Measurements from ENCODE around the gene ARHGAP18. TPM values are rescaled to one million over a fixed set of nuclear protein-coding genes. Genes with fewer than 3 reads are reported as not detected.

ARHGAP18 gene
- total and polyA plus RNA-seq, 5 donors from 2014 or later = 2.2 to 5.4 (median 5.0) TPM

DNA sequence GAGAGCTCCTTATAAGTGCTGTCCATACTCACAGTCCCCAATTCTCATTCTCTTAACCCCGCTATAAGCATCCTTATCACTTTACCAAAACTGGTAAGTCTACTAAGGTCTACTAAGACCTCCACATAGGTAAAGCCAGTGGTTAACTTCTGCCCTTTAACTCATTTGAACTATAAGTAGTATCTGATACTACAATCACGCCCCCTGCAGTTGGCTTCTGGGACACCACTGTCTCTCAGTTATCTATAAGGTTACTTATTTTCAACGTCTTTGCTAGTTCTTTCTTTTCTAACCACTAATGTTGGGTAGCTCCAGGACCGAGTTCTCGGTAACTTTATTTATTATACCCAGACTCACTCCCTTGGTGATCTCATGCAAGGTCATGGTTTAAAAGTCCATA is 142.6 kb downstream of the ARHGAP18 start:
- Histone ChIP-seq H3K36me3 (ENCODE audit: control insufficient read depth, insufficient read depth, low read length) (no peaks in the 10 kb centered on the region), H3K4me1 (ENCODE audit: control insufficient read depth, insufficient read depth, low read length, poor library complexity, severe bottlenecking) (no peaks in the 10 kb centered on the region), H3K9me3 (ENCODE audit: control insufficient read depth in 2 of 2, low read length in 2 of 2) (no peaks in the 10 kb centered on the region), H3K27ac (ENCODE audit: insufficient read depth, low read length, poor library complexity, severe bottlenecking) (no peak overlapping the region), H3K4me3 (ENCODE audit: low read depth, low read length) (no peak overlapping the region), H3K27me3 (ENCODE audit: control insufficient read depth, insufficient read depth, low read length) (no peaks in the 10 kb centered on the region)
- H3K27me3 Mint-ChIP-seq = peaks cover 4% of the 10 kb centered on the region
- no peaks in the 10 kb centered on the region for H3K4me1 Mint-ChIP-seq
- ATAC-seq (ENCODE audit: low read depth in 2 of 2) (no peak), DNase-seq (peak in 1 of 3 donors; percentile 60)
- peaks cover 0 to 17% (median 5%) of the 10 kb centered on the region in 7 donors for H3K9me3 Mint-ChIP-seq
- no peak overlapping the region for H3K4me3 Mint-ChIP-seq
- peaks cover 9% of the 10 kb centered on the region for H3K36me3 Mint-ChIP-seq
- H3K27ac Mint-ChIP-seq = no peak overlapping the region

DNA sequence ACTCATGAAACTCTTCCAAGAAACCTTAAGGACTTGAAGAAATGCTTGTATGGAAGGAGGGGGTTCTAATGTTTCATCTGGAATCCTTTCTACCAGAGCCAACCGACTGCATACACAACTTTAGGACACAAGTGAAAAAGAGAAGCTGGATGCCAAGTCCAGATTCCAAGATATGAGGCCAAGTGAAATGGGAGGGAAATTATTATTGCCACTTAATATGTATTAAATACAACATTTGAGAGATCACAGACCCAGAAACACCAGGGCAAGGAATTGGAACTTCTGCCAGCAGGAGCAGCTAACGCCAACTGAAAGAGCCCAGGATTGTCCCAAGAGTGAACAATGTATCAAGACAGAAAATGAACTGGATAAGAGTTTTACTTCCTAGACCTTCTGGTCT is 144.2 kb downstream of the ARHGAP18 start:
- peaks cover 0 to 5% (median 2%) of the 10 kb centered on the region in 7 donors for H3K9me3 Mint-ChIP-seq
- peaks cover 2% of the 10 kb centered on the region for H3K27me3 Mint-ChIP-seq
- no peak overlapping the region for H3K4me3 ChIP-seq (ENCODE audit: low read depth, low read length)
- no peaks in the 10 kb centered on the region for H3K36me3 ChIP-seq (ENCODE audit: control insufficient read depth, insufficient read depth, low read length)
- no peak overlapping the region for H3K27ac ChIP-seq (ENCODE audit: insufficient read depth, low read length, poor library complexity, severe bottlenecking)
- H3K4me1 ChIP-seq (ENCODE audit: control insufficient read depth, insufficient read depth, low read length, poor library complexity, severe bottlenecking) = no peaks in the 10 kb centered on the region
- DNase-seq = no peak
- no peaks in the 10 kb centered on the region for H3K9me3 ChIP-seq (ENCODE audit: control insufficient read depth in 2 of 2, low read length in 2 of 2)
- H3K4me3 Mint-ChIP-seq = no peak overlapping the region
- no peak overlapping the region for H3K27ac Mint-ChIP-seq
- peaks cover 5% of the 10 kb centered on the region for H3K36me3 Mint-ChIP-seq
- H3K27me3 ChIP-seq (ENCODE audit: control insufficient read depth, insufficient read depth, low read length) = no peaks in the 10 kb centered on the region
- no peaks in the 10 kb centered on the region for H3K4me1 Mint-ChIP-seq
- no peak for ATAC-seq (ENCODE audit: low read depth in 2 of 2)

DNA sequence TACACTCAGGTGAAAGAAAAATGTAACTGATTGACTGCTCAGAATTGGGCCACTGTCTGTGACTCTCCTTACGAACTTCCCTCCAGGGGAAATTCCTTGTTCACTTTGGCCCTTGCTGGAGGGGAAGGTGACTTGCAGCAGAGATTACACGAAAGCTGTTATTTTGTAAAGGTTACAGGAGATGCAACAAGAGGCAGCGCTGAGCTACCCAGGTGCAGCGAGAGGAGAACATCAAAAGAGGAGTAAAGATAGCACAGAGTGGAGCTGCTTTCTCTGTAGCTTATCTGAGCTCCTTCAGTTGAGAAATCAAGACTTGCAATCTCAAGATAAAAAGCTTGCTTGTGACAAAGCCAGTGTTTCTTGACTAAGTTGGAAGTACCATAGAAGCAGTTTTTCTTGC is 144.6 kb downstream of the ARHGAP18 start:
- H3K27me3 Mint-ChIP-seq = peaks cover 4% of the 10 kb centered on the region
- H3K4me3 ChIP-seq (ENCODE audit: low read depth, low read length) = no peak overlapping the region
- H3K36me3 ChIP-seq (ENCODE audit: control insufficient read depth, insufficient read depth, low read length) = no peaks in the 10 kb centered on the region
- no peak overlapping the region for H3K27ac Mint-ChIP-seq
- H3K27ac ChIP-seq (ENCODE audit: insufficient read depth, low read length, poor library complexity, severe bottlenecking) = no peak overlapping the region
- DNase-seq (no peak), ATAC-seq (ENCODE audit: low read depth in 2 of 2) (no peak)
- no peak overlapping the region for H3K4me3 Mint-ChIP-seq
- H3K4me1 Mint-ChIP-seq = no peaks in the 10 kb centered on the region
- H3K9me3 ChIP-seq (ENCODE audit: control insufficient read depth in 2 of 2, low read length in 2 of 2) = no peaks in the 10 kb centered on the region
- H3K27me3 ChIP-seq (ENCODE audit: control insufficient read depth, insufficient read depth, low read length) = peaks cover 3% of the 10 kb centered on the region
- peaks cover 3% of the 10 kb centered on the region for H3K36me3 Mint-ChIP-seq
- H3K9me3 Mint-ChIP-seq = peaks cover 0 to 4% (median 1%) of the 10 kb centered on the region in 7 donors
- H3K4me1 ChIP-seq (ENCODE audit: control insufficient read depth, insufficient read depth, low read length, poor library complexity, severe bottlenecking) = no peaks in the 10 kb centered on the region

DNA sequence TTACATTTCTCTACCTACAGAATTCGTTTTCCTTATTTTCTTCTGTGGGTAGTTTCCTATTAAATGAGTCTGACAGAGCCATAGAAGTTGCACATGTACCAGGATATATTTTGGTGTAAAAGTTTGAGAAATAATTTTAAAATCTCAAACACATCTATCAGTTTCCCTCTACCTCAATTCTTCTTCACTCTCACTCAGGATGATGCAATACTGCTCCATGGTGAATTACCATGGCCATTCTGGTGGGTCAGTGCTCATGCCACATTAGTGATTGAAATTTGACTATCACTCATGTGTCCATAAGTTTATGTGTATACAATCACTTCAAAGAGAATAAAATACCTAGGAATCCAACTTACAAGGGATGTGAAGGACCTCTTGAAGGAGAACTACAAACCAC is 151.7 kb downstream of the ARHGAP18 start:
- no peak overlapping the region for H3K27ac Mint-ChIP-seq
- ATAC-seq (ENCODE audit: low read depth in 2 of 2) = no peak
- H3K27ac ChIP-seq (ENCODE audit: insufficient read depth, low read length, poor library complexity, severe bottlenecking) = no peak overlapping the region

DNA sequence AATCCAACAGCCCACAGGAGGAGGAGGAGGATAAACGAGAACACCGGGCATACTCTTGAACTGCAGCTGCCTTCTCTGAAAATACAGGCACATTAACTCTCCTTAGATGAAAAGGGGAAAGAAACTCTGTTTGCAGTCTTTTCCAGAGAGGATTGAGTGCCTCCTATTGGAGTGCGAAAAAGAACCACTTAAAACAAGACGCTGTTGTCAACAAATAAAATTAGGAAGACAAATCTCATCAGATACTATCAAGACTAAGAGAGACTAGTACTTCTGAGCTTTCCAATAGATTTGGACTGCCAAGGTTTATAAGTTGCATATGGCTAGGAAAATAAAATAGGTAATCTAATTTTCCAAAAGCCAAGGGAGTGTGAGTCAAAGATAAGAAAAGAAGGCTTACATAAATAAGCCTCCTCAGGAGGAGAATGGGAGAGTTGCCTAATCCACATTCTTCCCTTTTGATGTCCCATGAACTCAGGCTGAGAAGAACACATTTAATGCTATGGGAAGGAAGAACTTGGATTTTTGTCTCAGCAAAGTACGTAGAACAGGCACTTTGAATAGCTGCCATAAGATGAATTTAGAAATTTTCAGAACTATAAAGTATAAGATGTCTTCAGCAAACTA is 154.7 kb downstream of the ARHGAP18 start:
- H3K4me1 Mint-ChIP-seq = no peaks in the 10 kb centered on the region
- H3K4me1 ChIP-seq (ENCODE audit: control insufficient read depth, insufficient read depth, low read length, poor library complexity, severe bottlenecking) = no peaks in the 10 kb centered on the region
- H3K27ac Mint-ChIP-seq = peak overlapping the region in 1 of 3 donors; percentile 15
- H3K9me3 ChIP-seq (ENCODE audit: control insufficient read depth in 2 of 2, low read length in 2 of 2) = no peaks in the 10 kb centered on the region
- H3K4me3 Mint-ChIP-seq = no peak overlapping the region
- H3K27me3 ChIP-seq (ENCODE audit: control insufficient read depth, insufficient read depth, low read length) = no peaks in the 10 kb centered on the region
- H3K4me3 ChIP-seq (ENCODE audit: low read depth, low read length) = no peak overlapping the region
- ATAC-seq (ENCODE audit: low read depth in 2 of 2) (no peak), DNase-seq (no peak)
- H3K27ac ChIP-seq (ENCODE audit: insufficient read depth, low read length, poor library complexity, severe bottlenecking) = no peak overlapping the region
- peaks cover 0 to 2% (median 0%) of the 10 kb centered on the region in 7 donors for H3K9me3 Mint-ChIP-seq
- H3K36me3 ChIP-seq (ENCODE audit: control insufficient read depth, insufficient read depth, low read length) = no peaks in the 10 kb centered on the region
- peaks cover 14% of the 10 kb centered on the region for H3K27me3 Mint-ChIP-seq
- H3K36me3 Mint-ChIP-seq = no peaks in the 10 kb centered on the region

More for the DNA sequence above, 151.7 kb downstream of the ARHGAP18 start:
- Histone ChIP-seq H3K36me3 (ENCODE audit: control insufficient read depth, insufficient read depth, low read length) (no peaks in the 10 kb centered on the region), H3K4me1 (ENCODE audit: control insufficient read depth, insufficient read depth, low read length, poor library complexity, severe bottlenecking) (no peaks in the 10 kb centered on the region), H3K4me3 (ENCODE audit: low read depth, low read length) (no peak overlapping the region), H3K9me3 (ENCODE audit: control insufficient read depth in 2 of 2, low read length in 2 of 2) (no peaks in the 10 kb centered on the region), H3K27me3 (ENCODE audit: control insufficient read depth, insufficient read depth, low read length) (peaks cover 3% of the 10 kb centered on the region)
- DNase-seq = no peak
- Mint-ChIP-seq H3K27me3 (peaks cover 14% of the 10 kb centered on the region), H3K36me3 (no peaks in the 10 kb centered on the region), H3K9me3 (no peaks in the 10 kb centered on the region), H3K4me1 (no peaks in the 10 kb centered on the region), H3K4me3 (no peak overlapping the region)

DNA sequence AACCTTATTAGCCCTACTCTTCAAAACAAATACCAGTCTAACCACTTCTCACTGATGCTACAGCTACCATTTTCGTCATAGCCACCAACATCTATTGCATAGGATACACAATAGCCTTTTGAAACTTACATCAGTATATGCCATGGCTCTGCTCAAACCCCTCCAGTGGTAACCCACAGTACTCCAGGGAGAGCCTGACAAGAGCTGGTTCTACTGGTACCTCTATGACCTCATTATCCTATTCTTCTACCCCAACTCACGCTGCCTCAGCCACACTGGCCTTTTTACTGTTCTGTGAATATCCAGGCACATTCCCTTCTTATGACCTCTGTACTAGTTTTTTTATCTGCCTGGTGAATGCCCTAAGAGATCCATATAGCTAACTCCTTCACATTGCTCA is 157.6 kb downstream of the ARHGAP18 start:
- Histone ChIP-seq H3K9me3 (ENCODE audit: control insufficient read depth in 2 of 2, low read length in 2 of 2) (no peaks in the 10 kb centered on the region), H3K27me3 (ENCODE audit: control insufficient read depth, insufficient read depth, low read length) (no peaks in the 10 kb centered on the region), H3K4me1 (ENCODE audit: control insufficient read depth, insufficient read depth, low read length, poor library complexity, severe bottlenecking) (no peaks in the 10 kb centered on the region), H3K36me3 (ENCODE audit: control insufficient read depth, insufficient read depth, low read length) (no peaks in the 10 kb centered on the region), H3K27ac (ENCODE audit: insufficient read depth, low read length, poor library complexity, severe bottlenecking) (no peak overlapping the region), H3K4me3 (ENCODE audit: low read depth, low read length) (no peak overlapping the region)
- DNase-seq = no peak
- Mint-ChIP-seq H3K4me3 (no peak overlapping the region), H3K4me1 (no peaks in the 10 kb centered on the region), H3K27ac (no peak overlapping the region), H3K36me3 (no peaks in the 10 kb centered on the region), H3K27me3 (peaks cover 14% of the 10 kb centered on the region), H3K9me3 (peaks cover 0 to 2% (median 0%) of the 10 kb centered on the region in 7 donors)
- ATAC-seq (ENCODE audit: low read depth in 2 of 2) = no peak

DNA sequence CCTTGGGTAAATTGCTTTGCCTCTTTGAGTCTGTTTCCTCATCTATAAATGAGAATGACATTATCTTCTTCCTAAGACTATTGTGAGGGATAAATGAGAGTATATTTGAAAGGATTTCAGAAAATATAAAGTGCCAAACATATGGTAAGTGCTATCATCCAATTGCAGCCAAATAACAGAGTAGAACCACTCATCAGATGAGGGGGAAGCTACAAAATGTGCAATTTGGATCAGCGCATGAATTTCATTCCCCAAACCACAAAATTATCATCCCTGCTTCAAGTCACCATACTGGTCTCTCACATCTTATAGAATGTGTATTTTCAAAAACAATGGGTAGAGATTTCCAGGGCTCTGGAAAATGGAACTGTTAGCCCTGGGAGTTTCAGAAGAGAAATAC is 158.5 kb downstream of the ARHGAP18 start:
- Histone ChIP-seq H3K4me1 (ENCODE audit: control insufficient read depth, insufficient read depth, low read length, poor library complexity, severe bottlenecking) (no peaks in the 10 kb centered on the region), H3K27me3 (ENCODE audit: control insufficient read depth, insufficient read depth, low read length) (no peaks in the 10 kb centered on the region), H3K4me3 (ENCODE audit: low read depth, low read length) (no peak overlapping the region), H3K27ac (ENCODE audit: insufficient read depth, low read length, poor library complexity, severe bottlenecking) (no peak overlapping the region), H3K9me3 (ENCODE audit: control insufficient read depth in 2 of 2, low read length in 2 of 2) (no peaks in the 10 kb centered on the region), H3K36me3 (ENCODE audit: control insufficient read depth, insufficient read depth, low read length) (no peaks in the 10 kb centered on the region)
- Mint-ChIP-seq H3K4me1 (no peaks in the 10 kb centered on the region), H3K36me3 (no peaks in the 10 kb centered on the region), H3K9me3 (peaks cover 0 to 2% (median 0%) of the 10 kb centered on the region in 7 donors), H3K27me3 (peaks cover 14% of the 10 kb centered on the region), H3K27ac (no peak overlapping the region), H3K4me3 (no peak overlapping the region)
- no peak for DNase-seq
- no peak for ATAC-seq (ENCODE audit: low read depth in 2 of 2)

DNA sequence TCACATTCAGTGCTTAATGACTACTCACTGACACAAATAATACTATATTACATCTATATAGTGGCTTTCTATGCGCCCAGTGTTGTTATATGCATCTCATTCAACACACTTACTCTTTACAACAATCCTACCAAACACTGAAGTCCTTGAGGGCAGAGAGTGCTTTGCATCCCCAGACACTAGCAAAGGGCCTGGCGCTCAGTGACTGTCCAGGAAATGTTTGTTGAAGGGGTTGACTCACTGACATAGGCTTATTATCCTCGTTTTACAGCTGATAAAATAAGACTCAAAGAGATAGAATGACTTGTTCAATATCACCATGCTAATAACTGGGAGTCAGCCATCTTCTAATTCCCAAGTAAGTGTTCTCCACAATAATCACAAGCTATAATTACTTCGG is 163.3 kb downstream of the ARHGAP18 start:
- no peak overlapping the region for H3K4me3 ChIP-seq (ENCODE audit: low read depth, low read length)
- ATAC-seq (ENCODE audit: low read depth in 2 of 2) (no peak), DNase-seq (no peak)
- H3K9me3 ChIP-seq (ENCODE audit: control insufficient read depth in 2 of 2, low read length in 2 of 2) = no peaks in the 10 kb centered on the region
- H3K27ac Mint-ChIP-seq = no peak overlapping the region
- H3K27me3 ChIP-seq (ENCODE audit: control insufficient read depth, insufficient read depth, low read length) = no peaks in the 10 kb centered on the region
- H3K36me3 Mint-ChIP-seq = no peaks in the 10 kb centered on the region
- no peaks in the 10 kb centered on the region for H3K4me1 ChIP-seq (ENCODE audit: control insufficient read depth, insufficient read depth, low read length, poor library complexity, severe bottlenecking)
- peaks cover 6% of the 10 kb centered on the region for H3K27me3 Mint-ChIP-seq
- no peaks in the 10 kb centered on the region for H3K4me1 Mint-ChIP-seq
- no peak overlapping the region for H3K27ac ChIP-seq (ENCODE audit: insufficient read depth, low read length, poor library complexity, severe bottlenecking)
- peaks cover 0 to 2% (median 0%) of the 10 kb centered on the region in 7 donors for H3K9me3 Mint-ChIP-seq
- H3K4me3 Mint-ChIP-seq = no peak overlapping the region
- no peaks in the 10 kb centered on the region for H3K36me3 ChIP-seq (ENCODE audit: control insufficient read depth, insufficient read depth, low read length)
